NCI-H1694 (cell line): ENCODE data around the gene SDK2.

Experiments used
- DNase-seq: peaks from one replicate; lab custom pipeline; 2025; lab: John Stamatoyannopoulos, UW

The SDK2 gene

DNA sequence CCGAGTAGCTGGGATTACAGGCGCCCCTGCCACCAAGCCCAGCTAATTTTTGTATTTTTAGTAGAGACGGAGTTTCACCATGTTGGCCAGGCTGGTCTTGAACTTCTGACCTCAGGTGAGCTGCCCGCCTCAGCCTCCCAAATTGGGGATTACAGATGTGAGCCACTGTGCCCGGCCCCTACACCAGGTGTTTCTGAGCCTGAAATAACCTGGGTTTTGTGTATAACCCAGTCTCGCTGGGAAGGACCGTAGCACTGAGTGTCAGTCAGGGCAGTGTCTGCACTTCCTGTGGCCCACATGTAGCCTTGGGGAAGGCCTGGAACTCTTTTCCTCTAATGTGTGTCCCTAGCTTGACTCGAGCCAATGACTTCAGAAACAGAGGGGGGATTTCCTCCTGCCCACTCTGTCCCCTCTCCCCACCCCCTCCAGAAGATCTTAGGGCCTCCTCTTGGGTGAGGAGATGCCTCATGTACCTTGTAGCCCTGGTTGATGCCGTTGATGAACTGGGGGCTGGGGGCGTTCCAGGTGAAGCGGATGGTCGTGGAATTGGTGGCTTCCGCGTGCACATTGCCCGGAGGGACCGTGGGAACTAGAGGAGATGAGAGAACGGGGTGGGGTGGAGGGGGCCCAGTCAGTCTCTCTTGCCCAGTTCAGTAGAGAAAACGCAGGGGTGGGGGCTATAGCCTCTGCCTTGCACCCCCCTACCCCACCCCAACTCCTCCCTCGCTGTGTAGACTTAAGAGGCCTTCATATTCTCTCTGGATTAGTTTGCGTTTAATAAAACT lies 229.9 kb downstream of the SDK2 start:
- DNase-seq = no peak

DNA sequence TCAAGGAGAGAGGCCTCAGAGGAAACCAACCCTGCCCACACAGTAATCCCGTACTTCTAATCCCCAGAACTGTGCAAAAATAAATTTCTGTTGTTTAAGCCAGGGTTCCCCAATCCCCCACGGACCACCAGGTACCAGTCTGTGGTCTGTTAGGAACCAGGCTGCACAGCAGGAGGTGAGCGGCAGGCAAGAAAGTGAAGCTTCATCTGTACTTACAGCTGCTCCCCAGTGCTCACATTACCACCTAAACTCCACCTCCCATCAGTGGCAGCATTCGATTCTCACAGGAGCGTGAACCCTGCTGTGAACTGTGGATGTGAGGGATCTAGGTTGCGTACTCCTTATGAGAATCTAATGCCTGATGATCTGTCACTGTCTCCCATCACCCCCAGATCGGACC lies 231.3 kb downstream of the SDK2 start:
- no peak for DNase-seq

DNA sequence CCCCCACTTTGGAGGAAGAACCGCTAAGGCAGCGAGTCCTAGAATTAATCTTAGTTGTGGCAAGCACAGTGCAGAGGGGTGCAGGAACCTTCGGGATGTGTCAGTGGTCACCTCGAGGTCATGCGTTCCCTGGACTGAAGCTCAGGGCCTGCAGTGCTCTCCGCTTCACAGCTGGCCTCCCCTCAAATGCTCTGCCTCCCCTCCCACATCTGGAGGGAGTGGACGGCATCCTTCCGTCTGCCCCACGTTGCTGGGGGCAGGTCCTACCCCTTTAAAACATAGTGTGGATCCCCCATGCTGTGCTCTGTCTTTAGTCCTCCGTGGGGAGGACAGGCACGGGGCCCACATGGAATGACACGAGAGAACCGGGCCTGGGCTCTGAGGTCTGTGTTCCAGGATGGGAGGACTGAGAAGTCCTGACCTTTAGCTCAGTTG lies 232.9 kb downstream of the SDK2 start:
- no peak for DNase-seq

DNA sequence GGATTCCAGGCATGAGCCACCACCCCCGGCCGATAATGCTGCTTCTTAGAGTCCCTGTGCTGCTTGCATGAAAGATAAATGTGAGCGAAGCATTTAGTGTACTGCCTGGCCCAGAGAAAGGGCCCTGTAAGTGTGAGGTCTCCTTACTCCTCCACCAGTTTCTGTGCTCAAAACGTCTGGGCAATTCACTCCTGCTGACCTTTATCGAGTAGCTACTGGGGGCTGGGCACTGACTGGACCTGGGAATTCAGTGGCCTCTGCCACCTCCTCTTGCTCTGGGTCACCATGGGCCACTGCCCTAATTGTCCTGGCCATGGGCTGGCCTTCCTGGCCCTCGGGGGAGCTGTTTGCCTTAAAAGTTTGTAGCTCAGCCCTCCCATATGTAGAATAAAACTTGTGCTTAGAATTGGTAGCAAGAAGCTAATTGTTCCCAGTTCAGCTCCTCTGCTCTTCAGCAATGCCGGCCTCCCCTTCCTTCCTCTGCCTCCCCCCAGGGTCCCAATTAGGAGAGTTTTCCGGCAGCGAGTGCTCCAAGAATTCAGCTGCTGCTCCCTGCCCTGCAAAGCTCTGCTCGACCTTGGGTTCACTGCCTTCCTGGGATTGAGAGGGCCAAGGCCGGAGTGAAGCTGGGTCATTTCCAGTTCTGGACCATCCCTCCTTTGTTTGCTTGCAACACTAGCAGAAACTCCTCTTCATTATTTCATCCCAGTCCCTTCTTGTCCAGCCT lies 233.5 kb downstream of the SDK2 start:
- no peak for DNase-seq

DNA sequence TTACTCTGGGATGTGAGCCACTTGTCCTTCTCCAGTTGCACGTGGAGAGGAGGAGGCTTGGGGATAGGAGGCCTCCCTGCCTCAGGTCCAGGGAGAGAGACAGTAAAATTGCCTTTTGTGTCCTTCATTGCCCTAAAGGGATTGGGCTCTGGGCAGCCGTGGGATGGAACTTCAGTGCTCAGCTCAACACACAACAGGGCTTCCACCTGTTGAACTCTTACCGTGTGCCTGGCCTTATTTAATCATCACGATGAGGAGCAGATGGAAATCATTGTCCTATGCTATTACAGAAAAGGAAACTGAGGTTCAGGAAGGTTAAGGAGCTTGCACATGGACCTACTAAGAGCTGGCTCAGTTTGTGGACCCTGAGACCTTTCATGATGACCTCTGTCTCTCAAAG lies 240.0 kb downstream of the SDK2 start:
- no peak for DNase-seq

DNA sequence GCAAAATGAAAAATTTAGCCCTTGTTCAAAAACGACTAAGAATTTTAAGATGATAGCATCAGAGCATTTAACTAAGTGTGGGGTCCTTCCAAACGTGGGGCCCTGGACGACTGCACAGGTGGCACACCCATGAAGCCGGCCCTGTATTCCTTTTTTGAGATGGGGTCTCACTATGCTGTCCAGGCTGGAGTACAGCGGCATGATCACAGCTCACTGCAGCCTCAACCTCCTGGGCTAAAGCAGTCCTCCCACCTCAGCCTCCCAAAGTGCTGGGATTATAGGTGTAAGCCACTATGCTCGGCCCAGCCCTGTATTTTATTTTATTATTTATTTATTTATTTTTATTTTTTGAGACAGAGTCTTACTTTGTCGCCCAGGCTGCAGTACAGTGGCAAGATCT lies 241.8 kb downstream of the SDK2 start:
- no peak for DNase-seq

DNA sequence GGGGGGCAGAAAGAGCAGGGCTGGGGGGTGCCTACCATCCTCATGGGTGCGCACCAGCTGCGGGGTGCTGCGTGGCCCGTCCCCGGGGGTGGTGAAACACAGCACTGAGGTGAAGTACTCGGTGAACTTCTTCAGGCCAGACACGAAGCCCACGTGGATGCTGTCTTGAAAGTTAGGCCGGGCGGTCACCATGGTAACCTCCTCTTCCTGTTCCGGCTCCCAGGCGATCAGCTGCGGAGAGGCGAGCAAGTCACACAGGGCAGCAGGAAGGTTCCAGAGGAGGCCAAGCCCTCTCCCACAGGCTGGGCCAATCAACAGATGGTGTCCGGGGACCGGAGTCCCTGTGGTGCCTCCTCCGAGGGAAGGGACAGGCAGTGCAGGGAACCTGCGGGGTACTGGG lies 242.3 kb downstream of the SDK2 start:
- DNase-seq = no peak

DNA sequence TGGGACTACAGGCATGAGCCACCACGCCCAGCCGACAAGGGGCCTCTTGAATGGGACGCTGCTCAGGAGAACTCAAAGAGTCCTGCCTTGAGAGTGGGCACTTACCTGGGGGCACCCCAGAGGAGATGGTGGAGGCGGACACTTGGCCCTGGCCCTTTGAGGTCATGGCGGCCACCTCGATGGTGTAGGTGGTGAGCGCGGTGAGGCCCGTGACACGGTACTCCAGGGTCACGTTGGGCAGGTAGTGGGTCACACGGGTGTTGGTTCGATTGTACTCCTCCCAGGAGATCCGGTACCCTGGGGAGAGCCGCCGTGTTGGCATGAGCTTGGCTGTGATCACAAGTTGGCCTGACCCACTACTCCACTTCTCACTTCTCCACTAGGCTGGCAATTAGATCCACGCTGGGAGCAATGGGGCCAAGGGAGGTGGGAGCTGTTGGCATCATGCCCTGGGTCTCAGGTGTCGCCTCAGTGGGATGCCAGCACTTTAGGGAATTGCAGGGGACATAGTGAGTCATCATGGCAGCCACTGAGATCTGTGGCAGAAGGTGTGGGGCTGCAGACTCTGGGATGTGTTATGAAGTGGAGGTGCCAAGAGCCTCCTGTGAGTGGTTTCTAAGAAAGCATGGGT lies 243.2 kb downstream of the SDK2 start:
- DNase-seq = peak; percentile 13

DNA sequence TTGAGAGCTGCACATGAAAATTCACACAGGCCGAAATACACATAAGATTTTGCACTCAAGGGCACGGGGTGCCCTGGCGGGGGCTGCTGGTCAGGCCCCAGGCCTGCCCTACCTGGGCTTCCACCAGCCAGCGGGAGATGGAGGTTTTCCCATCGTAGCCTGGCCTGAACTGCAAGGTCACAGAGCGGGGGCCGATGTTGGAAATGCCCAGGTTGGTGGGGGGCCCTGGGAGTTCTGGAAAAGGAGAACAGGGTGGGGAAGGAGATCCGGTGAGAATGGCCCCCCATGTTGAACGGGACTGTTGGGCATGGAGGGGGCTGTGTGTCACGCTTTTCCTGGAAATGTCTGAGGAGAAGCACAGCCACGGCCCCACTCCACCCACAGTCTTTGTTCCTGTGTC lies 245.2 kb downstream of the SDK2 start:
- no peak for DNase-seq

DNA sequence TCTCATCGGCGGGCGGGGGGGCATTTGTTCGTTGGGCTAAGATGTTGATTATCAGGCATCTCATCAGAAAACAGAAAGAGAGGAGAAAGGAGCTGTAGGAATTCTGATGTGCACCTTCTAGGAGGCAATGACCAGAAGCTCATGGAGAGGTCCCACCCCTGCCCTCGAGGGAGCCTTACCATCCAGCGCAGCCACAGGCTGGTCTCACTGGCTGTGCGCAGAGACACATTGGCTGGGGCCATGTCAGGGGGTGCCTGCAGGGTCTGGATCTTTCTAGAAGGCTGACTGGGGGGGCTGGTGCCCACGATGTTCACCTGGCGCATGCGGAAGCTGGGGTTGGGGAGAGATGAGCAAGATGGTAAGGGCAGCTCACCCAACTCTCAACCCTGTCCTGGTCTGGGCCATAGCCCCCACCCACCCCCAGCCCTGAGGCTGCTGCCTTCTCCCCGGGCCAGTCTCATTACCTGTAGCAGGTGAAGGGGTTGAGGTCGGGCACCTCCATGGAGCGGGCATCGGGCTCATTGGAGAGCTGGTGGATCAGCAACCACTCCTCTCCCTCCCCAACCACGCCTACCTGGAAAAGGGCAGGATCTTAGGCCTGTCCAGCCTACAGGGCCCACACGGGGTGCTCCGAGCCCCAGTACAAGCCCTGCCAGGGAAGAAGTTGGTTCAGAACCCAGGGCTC lies 246.2 kb downstream of the SDK2 start:
- DNase-seq = no peak

DNA sequence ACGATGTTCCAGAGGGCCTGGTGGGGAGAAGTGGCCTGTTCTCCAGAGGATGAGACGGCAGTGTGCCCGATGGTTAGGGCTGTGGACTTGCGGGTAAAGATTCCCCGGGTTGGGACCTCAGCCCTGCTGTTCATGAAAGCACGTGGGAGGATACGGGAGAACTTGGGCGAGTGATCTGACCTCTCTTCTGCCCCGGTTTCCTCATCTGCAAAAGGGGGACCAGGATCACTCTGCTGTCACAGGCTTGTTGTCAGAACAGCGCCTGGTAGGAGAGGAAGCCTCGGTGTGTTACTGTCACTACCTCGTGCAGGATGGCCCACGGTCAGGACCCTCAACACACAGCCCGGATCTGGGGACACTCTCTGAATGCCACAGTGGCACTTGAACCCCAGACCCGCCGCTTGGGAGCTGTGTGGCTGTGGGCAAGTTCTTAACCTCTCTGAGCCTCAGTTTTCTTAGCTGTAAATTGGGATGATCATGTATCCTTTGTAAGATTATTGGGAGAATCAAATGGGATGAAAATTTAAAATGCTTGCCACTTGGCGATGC lies 246.9 kb downstream of the SDK2 start:
- no peak for DNase-seq

DNA sequence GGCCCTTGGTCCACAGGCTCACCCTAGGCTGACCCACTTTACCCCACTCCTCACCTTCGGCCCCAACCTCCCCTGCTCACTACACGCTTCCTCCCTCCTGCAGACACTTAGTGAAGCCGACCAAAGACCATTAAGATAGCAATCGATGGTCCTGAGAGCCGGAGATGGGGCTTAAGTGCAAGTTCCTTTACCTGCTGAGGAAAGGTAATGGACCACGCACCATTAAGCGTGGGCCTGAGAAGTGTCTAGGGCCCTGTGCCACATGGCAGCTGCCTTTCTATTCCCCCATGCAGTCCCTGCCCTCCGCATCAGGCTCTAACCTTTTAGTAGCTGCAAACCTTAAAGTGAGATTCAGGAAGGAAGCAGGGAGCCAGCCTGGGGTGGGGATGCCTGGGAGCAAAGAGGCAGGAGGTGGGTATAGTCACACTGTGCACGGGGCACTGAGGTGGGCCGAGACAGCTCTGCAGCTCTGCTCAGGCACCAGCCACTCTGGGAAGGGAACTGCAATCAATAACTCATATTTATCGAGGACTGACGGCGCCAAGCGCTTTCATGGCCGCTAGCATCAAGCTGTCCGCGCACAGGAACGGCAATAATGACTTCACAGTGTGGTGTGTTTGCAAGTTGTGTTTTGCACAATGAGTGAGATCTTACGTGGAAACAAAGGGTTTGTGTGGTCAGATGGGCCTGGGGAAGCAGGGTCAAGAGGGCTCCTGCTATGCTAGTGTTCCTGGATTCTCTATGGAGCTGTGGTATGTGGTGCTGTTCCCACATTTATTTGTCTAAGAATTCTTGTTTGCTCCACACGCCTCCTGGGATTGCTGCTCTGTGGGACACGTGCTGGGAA lies 247.6 kb downstream of the SDK2 start:
- DNase-seq = no peak

DNA sequence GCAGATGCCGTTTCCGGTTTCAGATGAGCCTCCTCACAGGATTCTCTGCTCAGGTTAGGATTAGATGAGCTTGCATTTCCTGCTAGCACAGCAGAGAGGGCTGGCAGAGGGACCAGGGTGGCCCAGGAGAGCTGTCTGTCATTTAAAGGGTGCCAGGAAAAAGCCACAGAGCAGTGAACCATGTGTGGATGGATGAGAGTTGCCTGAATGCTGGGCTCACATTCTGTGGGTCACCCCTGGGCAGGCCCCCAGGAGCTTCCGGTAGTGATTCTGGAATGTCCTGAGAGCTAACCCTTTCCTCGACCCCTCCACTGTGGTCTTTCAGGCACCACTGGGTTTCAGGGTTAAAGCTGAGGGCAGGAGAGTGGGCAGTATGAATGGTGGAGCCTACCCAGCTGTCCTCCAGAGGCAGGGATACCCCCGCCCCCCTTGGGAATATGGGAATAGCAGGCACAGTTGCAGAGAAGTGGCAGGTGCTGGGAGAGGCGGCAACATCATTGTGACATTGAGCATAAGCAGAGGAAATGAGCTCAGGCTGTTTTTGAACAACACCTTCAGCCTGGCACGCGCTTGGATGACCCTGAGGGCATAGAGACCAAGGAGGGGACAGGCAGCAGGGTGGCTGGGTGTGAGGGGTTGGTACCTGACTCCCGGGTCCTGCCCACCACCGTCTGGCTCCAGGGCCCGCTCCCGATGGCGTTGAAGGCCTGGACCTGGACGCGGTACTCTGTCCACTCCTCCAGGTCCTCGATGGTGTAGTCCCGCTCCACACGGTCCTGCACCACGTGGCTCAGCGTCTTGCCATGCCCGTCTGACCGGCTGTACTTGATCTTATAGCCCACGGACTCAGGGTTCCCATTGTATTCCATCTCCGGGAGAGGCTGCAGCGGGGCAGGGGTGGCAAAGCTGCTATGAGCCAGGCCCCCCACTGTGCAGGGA lies 249.5 kb downstream of the SDK2 start:
- peak; percentile 17 for DNase-seq

DNA sequence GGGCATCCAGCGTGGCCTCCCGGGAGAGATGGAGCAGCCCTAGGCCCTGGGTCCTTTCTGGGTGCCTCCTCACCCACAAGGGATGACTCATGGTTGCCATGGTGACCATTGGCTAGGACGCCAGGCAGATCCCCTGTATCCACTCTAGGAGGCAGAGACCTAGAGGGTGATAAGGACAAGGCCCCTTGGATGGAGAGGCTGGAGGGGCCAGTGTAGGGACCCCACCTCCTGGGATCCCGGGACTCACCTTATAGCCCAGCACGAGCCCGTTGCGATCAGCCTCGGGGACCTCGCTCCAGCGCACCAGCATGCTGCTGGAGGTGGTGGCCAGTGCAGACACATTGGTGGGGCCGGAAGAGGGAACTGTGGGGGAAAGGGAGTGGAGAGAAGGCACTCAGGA lies 250.3 kb downstream of the SDK2 start:
- DNase-seq = no peak

DNA sequence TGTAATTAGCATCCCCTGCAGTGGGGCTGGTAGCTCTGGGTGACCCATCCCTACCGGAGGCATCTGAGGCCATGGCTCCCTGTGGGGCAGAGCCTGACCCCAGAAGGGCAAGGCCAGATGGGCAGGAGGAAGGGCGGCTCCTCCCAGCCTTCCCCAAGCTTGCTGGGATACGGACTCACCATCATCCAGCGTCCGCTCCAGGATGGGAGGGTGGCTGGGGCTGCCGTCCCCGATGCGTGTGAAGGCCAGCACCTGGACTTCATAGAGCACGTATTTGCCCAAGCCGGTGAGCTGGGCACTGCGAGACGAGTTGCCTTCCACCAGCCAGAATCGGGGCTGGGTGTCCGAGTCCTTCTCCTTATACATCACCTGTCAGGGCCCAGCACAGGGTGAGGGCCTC lies 250.9 kb downstream of the SDK2 start:
- no peak for DNase-seq

DNA sequence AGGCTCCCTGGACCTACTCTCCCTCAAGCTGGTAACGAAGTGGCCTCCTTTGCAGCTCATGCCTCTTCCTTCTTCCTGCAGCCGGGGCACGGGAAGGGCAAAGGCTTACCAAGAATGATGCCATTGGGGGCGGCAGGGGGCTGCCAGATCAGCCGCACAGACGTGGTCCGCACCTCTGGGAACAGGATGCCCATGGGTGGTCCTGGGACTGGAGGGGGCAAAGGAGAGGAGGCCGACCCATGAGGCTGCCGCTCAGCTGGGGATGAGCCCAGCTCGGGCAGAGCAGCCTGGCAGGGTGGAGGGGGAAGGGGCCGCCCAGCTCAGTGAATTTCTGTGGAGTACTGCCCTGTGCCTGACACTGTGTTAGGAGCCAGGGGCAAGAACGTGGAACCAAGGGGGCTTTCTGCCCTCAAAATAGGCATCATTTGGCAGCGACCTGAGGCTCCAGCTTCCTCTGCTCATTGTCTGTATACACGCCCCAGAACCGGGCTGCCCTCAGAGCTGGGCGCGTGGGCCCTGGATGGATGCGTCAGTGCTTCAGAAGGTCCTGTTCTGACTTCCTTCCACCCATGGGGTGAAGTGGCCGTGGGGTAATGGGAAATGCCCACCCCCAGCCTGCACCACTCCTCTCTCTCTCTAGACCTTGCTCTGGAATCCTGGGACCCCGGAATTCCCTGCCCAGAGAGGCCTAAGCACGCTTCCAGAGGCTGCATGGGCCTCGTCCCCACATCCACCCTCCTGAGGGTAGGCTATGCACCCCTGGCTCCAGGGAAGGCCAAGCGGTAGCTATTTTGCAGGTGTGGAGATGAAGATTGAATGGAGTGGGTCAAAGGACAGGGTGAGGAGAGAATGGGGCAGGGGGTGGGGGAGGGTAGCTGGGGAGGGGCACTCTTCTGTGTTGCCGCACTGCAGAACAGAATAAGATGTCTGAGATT lies 252.6 kb downstream of the SDK2 start:
- no peak for DNase-seq

DNA sequence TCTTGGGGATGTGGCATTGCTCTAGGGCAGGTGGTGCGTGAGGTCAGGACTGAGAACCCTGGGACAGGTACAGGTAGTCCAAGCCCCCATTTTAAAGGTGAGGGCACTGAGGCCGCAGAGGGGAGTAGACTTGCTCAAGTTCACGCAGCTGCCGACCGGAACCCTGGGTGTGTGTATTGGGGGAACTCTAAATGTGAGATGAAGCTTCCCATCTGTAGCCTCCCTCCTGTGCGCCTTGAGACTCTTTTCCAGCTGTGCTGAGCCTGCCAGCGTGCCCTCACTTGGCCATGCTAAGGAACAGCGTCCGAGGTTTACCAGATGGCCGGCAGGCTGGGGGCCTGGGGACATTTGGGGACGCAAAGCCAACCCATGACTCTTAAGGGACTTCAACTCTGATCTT lies 253.4 kb downstream of the SDK2 start:
- no peak for DNase-seq

DNA sequence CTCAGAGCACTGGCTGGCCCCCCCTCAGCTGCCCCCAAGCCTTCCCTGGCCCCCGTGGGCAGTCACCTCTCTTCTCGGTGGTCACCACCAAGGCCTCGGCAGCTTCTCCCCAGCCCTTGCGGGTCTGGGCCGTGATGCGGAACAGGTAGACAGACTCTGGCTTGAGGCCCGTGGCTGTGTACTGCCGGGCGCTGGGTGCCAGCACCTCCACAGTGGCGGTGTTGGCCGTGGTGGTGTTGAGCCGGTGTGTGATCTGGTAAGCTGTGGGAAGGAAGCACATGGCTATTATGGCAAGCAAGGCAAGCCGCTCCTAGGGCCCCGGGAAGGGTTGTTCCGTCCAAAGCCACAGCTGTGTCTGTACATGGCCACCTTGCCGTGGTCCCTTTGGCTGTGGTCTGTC lies 254.0 kb downstream of the SDK2 start:
- DNase-seq = no peak

DNA sequence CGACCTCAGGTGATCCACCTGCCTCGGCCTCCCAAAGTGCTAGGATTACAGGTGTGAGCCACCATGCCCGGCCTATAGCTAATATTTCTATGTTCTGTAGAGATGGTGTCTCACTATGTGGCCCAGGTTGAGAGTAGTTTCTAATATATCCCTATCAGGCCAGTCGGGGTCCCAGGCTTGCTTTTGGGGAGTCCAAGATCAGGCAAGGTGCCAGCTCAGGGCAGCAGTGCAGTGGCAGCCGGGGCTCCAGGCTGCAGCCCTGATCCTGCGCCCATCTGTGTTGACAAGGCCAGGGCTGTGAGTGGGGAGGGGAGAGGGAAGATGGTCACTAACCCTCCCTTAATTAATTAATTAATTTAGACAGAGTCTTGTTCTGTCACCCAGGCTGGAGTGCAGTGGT lies 254.8 kb downstream of the SDK2 start:
- DNase-seq = no peak
